Erythroblast (primary cell): ENCODE results near the gene ZMYM4.

Experiments used
- GATA1 ChIP-seq: IDR thresholded peaks from 2 replicates; pipeline ENCODE4 v1.6.1; 2011; ENCODE audit warnings: low read depth, mild to moderate bottlenecking, control low read depth, low read length, moderate library complexity
- POLR2A ChIP-seq: IDR thresholded peaks from 2 replicates; pipeline ENCODE4 v1.6.1; 2011; ENCODE audit warnings: mild to moderate bottlenecking, low read length

GRCh38 chr1:35447278-35447677, 178.8 kb downstream of the ZMYM4 start:
- TF ChIP-seq POLR2A (no peak), GATA1 (no peak)
